Endothelial cell of umbilical vein (primary cell): ENCODE measurements around the gene RPRML. TPM values are rescaled to one million over a fixed set of nuclear protein-coding genes. Genes with fewer than 3 reads are reported as not detected.

Experiments
- BruUV-seq: library from RNA; stranded (reverse); fragments of 400-500 nt; replicated peaks from 2 replicates; lab custom pipeline; 2021; lab: Mats Ljungman, UMichigan
- CTCF ChIA-PET: fragments of 300-600, 350-600 bp; sonication (Branson Sonifier 250); formaldehyde crosslinking; loops from one replicate; lab custom pipeline; 2021; ENCODE audit warnings: antibody characterized with exemption, inconsistent platforms; lab: Charles Lee
- POLR2A ChIA-PET: fragments of 300-600, 350-600 bp; sonication (Branson Sonifier 250); formaldehyde crosslinking; loops from one replicate; lab custom pipeline; 2021; ENCODE audit warnings: antibody characterized with exemption, inconsistent platforms; lab: Charles Lee
- DNase-seq: peaks from one replicate; pipeline ENCODE4 v3.0.0-alpha.2; 2011; ENCODE audit warnings: low read depth, low spot score
- FAIRE-seq: peaks from 2 replicates; lab custom pipeline; 2011; peaks lifted over from hg19 to GRCh38; lab: Jason Lieb, UNC
- H2AFZ ChIP-seq: 2 replicates; pipeline ENCODE4 v1.6.0; 2012; ENCODE audit warnings: low read depth, low read length, control low read depth, inconsistent platforms
- H3K27ac ChIP-seq: 2 replicates; pipeline ENCODE4 v1.5.1; 2011; ENCODE audit warnings: low read depth, mild to moderate bottlenecking, control low read depth, low read length, moderate library complexity; ENCODE audit not compliant: insufficient read depth
- H3K27me3 ChIP-seq, 2 experiments: 2 replicates each; pipeline versions ENCODE4 v1.6.0 to v1.6.1; 2011; ENCODE audit warnings: low read length in 2 of 2, mixed read lengths in 1 of 2; ENCODE audit not compliant: control insufficient read depth in 2 of 2, insufficient read depth in 2 of 2
- H3K36me3 ChIP-seq, 2 experiments: 2 replicates in 1 of 2; 3 replicates in 1 of 2; pipeline ENCODE4 v1.5.1; 2011; ENCODE audit warnings: low read length in 2 of 2, mild to moderate bottlenecking in 1 of 2, moderate library complexity in 1 of 2; ENCODE audit not compliant: control insufficient read depth in 2 of 2, insufficient read depth in 2 of 2; ENCODE audit errors: extremely low read depth in 1 of 2
- H3K4me1 ChIP-seq: 3 replicates; pipeline ENCODE4 v1.5.1; 2011; ENCODE audit warnings: mild to moderate bottlenecking, low read length; ENCODE audit not compliant: control insufficient read depth, insufficient read depth; ENCODE audit errors: extremely low read depth
- H3K4me2 ChIP-seq: 2 replicates; pipeline ENCODE4 v1.6.1; 2011; ENCODE audit warnings: low read length, control low read depth, mixed read lengths; ENCODE audit not compliant: insufficient read depth
- H3K4me3 ChIP-seq, 3 experiments: fragments of 200-600 bp in 1 of 3; sonication (generic), shearing (Covaris generic) in 1 of 3; replicated peaks in 1 of 3; 2 replicates each; pipeline ENCODE4 v1.5.1; 2011 to 2016; ENCODE audit warnings: control low read depth in 3 of 3, low read length in 3 of 3, mild to moderate bottlenecking in 2 of 3, inconsistent platforms in 1 of 3, low read depth in 1 of 3, moderate library complexity in 1 of 3; ENCODE audit not compliant: insufficient read depth in 1 of 3
- H3K79me2 ChIP-seq: 2 replicates; pipeline ENCODE4 v1.6.0; 2012; ENCODE audit warnings: low read length, inconsistent platforms; ENCODE audit not compliant: control insufficient read depth, insufficient read depth
- H3K9ac ChIP-seq: replicated peaks from 2 replicates; pipeline ENCODE3; 2011; ENCODE audit warnings: low read length, control low read depth; ENCODE audit not compliant: insufficient read depth; ENCODE audit errors: extremely low read depth
- H3K9me1 ChIP-seq: replicated peaks from 3 replicates; pipeline ENCODE4 v1.6.0; 2011; ENCODE audit warnings: mild to moderate bottlenecking, low read length; ENCODE audit not compliant: control insufficient read depth, insufficient read depth; ENCODE audit errors: extremely low read depth
- H3K9me3 ChIP-seq: replicated peaks from 2 replicates; pipeline ENCODE4 v1.5.1; 2012; ENCODE audit warnings: low read length, inconsistent platforms; ENCODE audit not compliant: control insufficient read depth, insufficient read depth
- H4K20me1 ChIP-seq: replicated peaks from 2 replicates; pipeline ENCODE3; 2011; ENCODE audit warnings: mild to moderate bottlenecking, low read length; ENCODE audit not compliant: control insufficient read depth, insufficient read depth; ENCODE audit errors: extremely low read depth
- EZH2 ChIP-seq: IDR thresholded peaks from 2 replicates; pipeline ENCODE4 v1.6.1; 2012; ENCODE audit warnings: borderline replicate concordance, low read depth, mild to moderate bottlenecking, moderate library complexity, low read length, inconsistent platforms; ENCODE audit not compliant: severe bottlenecking
- FOS ChIP-seq: IDR thresholded peaks from 2 replicates; pipeline ENCODE4 v1.6.1; 2011; ENCODE audit warnings: mild to moderate bottlenecking, low read length, moderate library complexity, borderline replicate concordance; ENCODE audit not compliant: insufficient read depth
- GATA2 ChIP-seq: IDR thresholded peaks from 2 replicates; pipeline ENCODE4 v1.7.0; 2011; ENCODE audit warnings: low read depth, mild to moderate bottlenecking, moderate library complexity, mixed read lengths, low read length; ENCODE audit not compliant: insufficient read length, insufficient read depth
- JUN ChIP-seq: IDR thresholded peaks from 2 replicates; pipeline ENCODE4 v1.6.1; 2011; ENCODE audit warnings: borderline replicate concordance, low read depth; ENCODE audit not compliant: insufficient read length, insufficient read depth
- POLR2A ChIP-seq: IDR thresholded peaks from 2 replicates; pipeline ENCODE4 v1.6.1; 2012; ENCODE audit warnings: low read depth, mild to moderate bottlenecking, control low read depth, low read length
- POLR2AphosphoS5 ChIP-seq: IDR thresholded peaks from 2 replicates; pipeline ENCODE4 v1.6.1; 2012; ENCODE audit warnings: low read depth, mild to moderate bottlenecking, control low read depth, low read length, moderate library complexity; ENCODE audit not compliant: insufficient read depth
- dilution Hi-C: fragments of 300-500 bp; cut with MboI; formaldehyde crosslinking; loops from one replicate; pipeline ENCODE4 v1.15.0; 2019; ENCODE audit warnings: low sequenced_read_pairs; ENCODE audit not compliant: extremely low pct_ligation_motif_present
- intact Hi-C: fragments of 100-400 bp; cut with micrococcal nuclease; formaldehyde crosslinking; loops from one replicate; pipeline ENCODE4 v1.10.0; 2022
- polyA plus RNA-seq, 4 experiments: library from polyadenylated mRNA; depleted of rRNA in 3 of 4; stranded (reverse) in 3 of 4; unstranded in 1 of 4; fragments of >200 nt; gene quantifications; 2 replicates each; pipeline versions ENCODE4 v1.2.1 to v1.2.3, GENCODE V29; 2011 to 2012; ENCODE audit warnings: missing spikeins in 1 of 4
- total RNA-seq: library from RNA; stranded (reverse); gene quantifications from 2 replicates; pipeline ENCODE4 v1.2.3, GENCODE V29; 2021
- TF ChIP-seq, protein P1 (sequence below), 2 donors: IDR thresholded peaks; 1 replicate in 1 of 2; 2 replicates in 1 of 2; pipeline ENCODE4 v1.5.1; 2011; ENCODE audit warnings: low read length in 2 of 2, mild to moderate bottlenecking in 2 of 2, moderate library complexity in 2 of 2, control low read depth in 1 of 2, inconsistent platforms in 1 of 2, low read depth in 1 of 2; ENCODE audit not compliant: insufficient read depth in 1 of 2; ENCODE audit errors: extremely low read depth in 1 of 2
- TF ChIP-seq, protein P2 (sequence below): IDR thresholded peaks from 2 replicates; pipeline ENCODE4 v1.6.1; 2011; ENCODE audit not compliant: insufficient read depth, insufficient read length

Gene RPRML
- total and polyA plus RNA-seq, 2 donors (not counting 3 experiments of a cell fraction or from before 2014, with no cell fraction given), result 0.08 TPM; not detected in 1

GRCh38 chr17:46948544-46948943 is 30.5 kb downstream of the RPRML start:
- Histone ChIP-seq H3K79me2 (no peaks in the 10 kb centered on the region), H3K36me3 (no peaks in the 10 kb centered on the region), H3K27me3 (peaks cover 0 to 5% of the 10 kb centered on the region in 2 experiments), H3K9me1 (no peaks in the 10 kb centered on the region), H3K9ac (no peak overlapping the region), H3K4me2 (no peak overlapping the region), H2AFZ (no peak overlapping the region), H3K9me3 (no peaks in the 10 kb centered on the region), H3K27ac (no peak overlapping the region), H3K4me1 (peaks cover 8% of the 10 kb centered on the region), H3K4me3 (no peak overlapping the region), H4K20me1 (no peaks in the 10 kb centered on the region)
- intact Hi-C loops (no loop called here), dilution Hi-C loops (no loop called here)
- CTCF ChIA-PET, result interaction anchor here (0.9 kb wide), 1 partner anchor 32 kb away, joined by 3 read pairs; no protein-coding TSS in a partner anchor
- DNase-seq (no peak), FAIRE-seq (no peak)
- POLR2A ChIA-PET, result interaction anchor here (2.1 kb wide), 1 partner anchor 11 kb away, joined by 4 read pairs; no protein-coding TSS in a partner anchor
- BruUV-seq, result no TSS peak
- TF ChIP-seq JUN (no peak), FOS (no peak), POLR2AphosphoS5 (no peak), EZH2 (no peak), POLR2A (no peak), GATA2 (no peak)
- TF ChIP-seq, protein P1, sequence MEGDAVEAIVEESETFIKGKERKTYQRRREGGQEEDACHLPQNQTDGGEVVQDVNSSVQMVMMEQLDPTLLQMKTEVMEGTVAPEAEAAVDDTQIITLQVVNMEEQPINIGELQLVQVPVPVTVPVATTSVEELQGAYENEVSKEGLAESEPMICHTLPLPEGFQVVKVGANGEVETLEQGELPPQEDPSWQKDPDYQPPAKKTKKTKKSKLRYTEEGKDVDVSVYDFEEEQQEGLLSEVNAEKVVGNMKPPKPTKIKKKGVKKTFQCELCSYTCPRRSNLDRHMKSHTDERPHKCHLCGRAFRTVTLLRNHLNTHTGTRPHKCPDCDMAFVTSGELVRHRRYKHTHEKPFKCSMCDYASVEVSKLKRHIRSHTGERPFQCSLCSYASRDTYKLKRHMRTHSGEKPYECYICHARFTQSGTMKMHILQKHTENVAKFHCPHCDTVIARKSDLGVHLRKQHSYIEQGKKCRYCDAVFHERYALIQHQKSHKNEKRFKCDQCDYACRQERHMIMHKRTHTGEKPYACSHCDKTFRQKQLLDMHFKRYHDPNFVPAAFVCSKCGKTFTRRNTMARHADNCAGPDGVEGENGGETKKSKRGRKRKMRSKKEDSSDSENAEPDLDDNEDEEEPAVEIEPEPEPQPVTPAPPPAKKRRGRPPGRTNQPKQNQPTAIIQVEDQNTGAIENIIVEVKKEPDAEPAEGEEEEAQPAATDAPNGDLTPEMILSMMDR (IDR thresholded peaks at IDR 0.05; ENCODE audit: extremely low read depth in 1 of 2, insufficient read depth in 1 of 2, low read depth in 1 of 2, low read length in 2 of 2), result no peak
- TF ChIP-seq, protein P2, sequence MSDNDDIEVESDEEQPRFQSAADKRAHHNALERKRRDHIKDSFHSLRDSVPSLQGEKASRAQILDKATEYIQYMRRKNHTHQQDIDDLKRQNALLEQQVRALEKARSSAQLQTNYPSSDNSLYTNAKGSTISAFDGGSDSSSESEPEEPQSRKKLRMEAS, result no peak
